Rectal smooth muscle tissue (tissue), 1 donor: Measurements from ENCODE around the gene ITGA1.

Experiments used
- H3K27ac ChIP-seq: one replicate; pipeline ENCODE4 v1.7.0; 2013; ENCODE audit warnings: low read depth, low read length, inconsistent platforms
- H3K27me3 ChIP-seq: one replicate; pipeline ENCODE4 v1.7.0; 2013; ENCODE audit warnings: low read length; ENCODE audit not compliant: control insufficient read depth, insufficient read depth
- H3K36me3 ChIP-seq: one replicate; pipeline ENCODE4 v1.7.0; 2013; ENCODE audit warnings: low read length; ENCODE audit not compliant: control insufficient read depth, insufficient read depth
- H3K4me1 ChIP-seq: one replicate; pipeline ENCODE4 v1.7.0; 2013; ENCODE audit warnings: low read length; ENCODE audit not compliant: control insufficient read depth, insufficient read depth
- H3K4me3 ChIP-seq: one replicate; pipeline ENCODE4 v1.7.0; 2013; ENCODE audit warnings: low read length
- H3K9ac ChIP-seq: one replicate; pipeline ENCODE4 v1.7.0; 2013; ENCODE audit warnings: low read length

ITGA1 gene

DNA sequence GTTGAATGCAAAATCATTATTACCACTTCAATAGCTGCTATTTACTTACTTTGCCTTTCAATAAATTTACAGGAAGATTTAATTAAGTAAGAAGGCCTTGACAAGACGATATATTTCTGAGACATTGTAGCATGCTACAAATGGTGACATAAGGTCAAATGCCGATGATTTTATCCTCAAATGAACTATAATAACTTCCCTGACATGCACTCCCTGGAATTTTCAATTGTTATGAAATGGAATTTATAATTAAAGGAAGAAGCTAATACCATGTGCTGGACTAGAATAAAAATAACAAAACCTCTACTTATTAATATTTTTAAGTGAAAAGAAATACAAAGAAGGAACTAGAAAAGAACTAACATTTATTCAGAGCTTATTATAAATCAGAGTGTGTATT is 30.2 kb upstream of the ITGA1 start:
- H3K4me1 ChIP-seq: no peaks in the 10 kb centered on the region
- H3K27ac ChIP-seq: no peak overlapping the region
- H3K27me3 ChIP-seq: no peaks in the 10 kb centered on the region
- H3K4me3 ChIP-seq: no peak overlapping the region
- H3K9ac ChIP-seq: no peak overlapping the region
- H3K36me3 ChIP-seq: no peaks in the 10 kb centered on the region

GRCh38 chr5:52758014-52758413 is 29.7 kb upstream of the ITGA1 start:
- Histone ChIP-seq H3K4me1 (no peaks in the 10 kb centered on the region), H3K36me3 (no peaks in the 10 kb centered on the region), H3K9ac (no peak overlapping the region), H3K27me3 (no peaks in the 10 kb centered on the region), H3K27ac (no peak overlapping the region), H3K4me3 (no peak overlapping the region)

- H3K27ac ChIP-seq: no peak overlapping the region
- no peaks in the 10 kb centered on the region for H3K4me1 ChIP-seq
- H3K36me3 ChIP-seq: no peaks in the 10 kb centered on the region
- no peak overlapping the region for H3K9ac ChIP-seq
- no peak overlapping the region for H3K4me3 ChIP-seq
- H3K27me3 ChIP-seq: no peaks in the 10 kb centered on the region
These were observed 28.4 kb upstream of the ITGA1 start for GRCh38 chr5:52759331-52759730.

- Histone ChIP-seq H3K9ac (no peak overlapping the region), H3K36me3 (no peaks in the 10 kb centered on the region), H3K4me3 (no peak overlapping the region), H3K27me3 (no peaks in the 10 kb centered on the region), H3K4me1 (no peaks in the 10 kb centered on the region), H3K27ac (no peak overlapping the region)
These were observed 26.9 kb upstream of the ITGA1 start for GRCh38 chr5:52760695-52761366.

DNA sequence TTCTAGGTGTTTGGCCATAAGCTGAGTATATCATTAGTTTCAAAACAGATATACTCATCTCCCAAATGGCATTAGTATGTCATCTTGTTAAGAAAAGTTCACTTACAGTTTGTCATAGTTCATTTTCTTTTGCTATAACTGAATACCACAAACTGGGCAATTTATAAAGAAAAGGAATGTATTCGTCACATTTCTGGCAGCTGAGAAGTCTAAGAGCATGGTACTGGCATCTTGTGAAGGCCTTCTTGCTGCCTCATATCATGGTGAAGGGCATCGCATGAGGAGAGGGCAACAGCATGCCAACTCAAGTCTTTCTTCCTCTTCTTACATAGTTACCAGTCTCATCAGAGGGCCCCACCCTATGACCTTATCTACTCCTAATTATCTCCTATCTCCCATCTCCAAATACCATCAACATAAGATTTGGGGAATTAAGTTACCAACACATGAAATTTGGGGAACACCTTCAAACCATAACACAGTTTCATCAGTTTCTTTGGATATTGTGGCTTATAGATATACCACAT is 20.4 kb upstream of the ITGA1 start:
- H3K27me3 ChIP-seq: no peaks in the 10 kb centered on the region
- no peaks in the 10 kb centered on the region for H3K36me3 ChIP-seq
- no peak overlapping the region for H3K9ac ChIP-seq
- no peaks in the 10 kb centered on the region for H3K4me1 ChIP-seq
- no peak overlapping the region for H3K4me3 ChIP-seq
- no peak overlapping the region for H3K27ac ChIP-seq

GRCh38 chr5:52767766-52768480 is 19.8 kb upstream of the ITGA1 start:
- Histone ChIP-seq H3K4me1 (no peaks in the 10 kb centered on the region), H3K4me3 (no peak overlapping the region), H3K27me3 (no peaks in the 10 kb centered on the region), H3K9ac (no peak overlapping the region), H3K27ac (no peak overlapping the region), H3K36me3 (no peaks in the 10 kb centered on the region)

GRCh38 chr5:52769061-52769460 is 18.7 kb upstream of the ITGA1 start:
- Histone ChIP-seq H3K4me3 (no peak overlapping the region), H3K4me1 (no peaks in the 10 kb centered on the region), H3K27ac (no peak overlapping the region), H3K36me3 (no peaks in the 10 kb centered on the region), H3K27me3 (no peaks in the 10 kb centered on the region), H3K9ac (no peak overlapping the region)

GRCh38 chr5:52770287-52770939 is 17.3 kb upstream of the ITGA1 start:
- H3K27me3 ChIP-seq: no peaks in the 10 kb centered on the region
- no peaks in the 10 kb centered on the region for H3K36me3 ChIP-seq
- no peaks in the 10 kb centered on the region for H3K4me1 ChIP-seq
- no peak overlapping the region for H3K9ac ChIP-seq
- no peak overlapping the region for H3K4me3 ChIP-seq
- H3K27ac ChIP-seq: no peak overlapping the region

DNA sequence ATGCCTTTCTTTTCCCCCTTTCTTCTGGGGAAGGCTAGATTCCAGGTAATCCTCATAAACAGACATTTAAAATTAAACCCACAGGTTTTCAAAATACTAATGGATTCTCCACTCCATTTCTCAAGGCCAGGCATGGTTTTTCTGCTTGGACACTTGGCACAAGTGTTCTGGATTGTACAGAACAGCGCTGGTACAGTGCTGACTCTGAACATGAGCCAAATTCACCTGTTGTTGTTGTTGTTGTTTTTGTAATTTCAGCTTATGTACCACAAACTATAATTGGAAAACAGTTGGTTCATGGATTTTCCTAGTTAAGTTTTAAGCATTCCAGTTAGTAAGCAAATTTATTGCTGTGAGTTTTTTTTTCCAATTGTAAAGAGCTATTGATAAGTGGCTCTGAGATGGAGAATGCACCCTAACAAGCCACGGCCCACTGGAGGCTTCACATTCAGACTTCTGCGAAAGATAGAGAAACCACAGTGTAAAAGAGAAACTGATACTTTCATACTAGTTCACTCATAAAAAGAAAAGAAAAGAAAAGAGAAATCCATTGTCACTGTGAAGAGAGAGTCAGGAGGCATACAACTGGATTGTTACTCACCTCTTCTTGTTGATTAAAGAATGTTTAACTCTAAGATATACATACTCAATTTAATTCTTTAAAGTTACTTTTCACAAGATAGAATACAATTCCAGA is 16.2 kb upstream of the ITGA1 start:
- Histone ChIP-seq H3K9ac (no peak overlapping the region), H3K27me3 (no peaks in the 10 kb centered on the region), H3K27ac (no peak overlapping the region), H3K4me3 (no peak overlapping the region), H3K4me1 (no peaks in the 10 kb centered on the region), H3K36me3 (no peaks in the 10 kb centered on the region)

DNA sequence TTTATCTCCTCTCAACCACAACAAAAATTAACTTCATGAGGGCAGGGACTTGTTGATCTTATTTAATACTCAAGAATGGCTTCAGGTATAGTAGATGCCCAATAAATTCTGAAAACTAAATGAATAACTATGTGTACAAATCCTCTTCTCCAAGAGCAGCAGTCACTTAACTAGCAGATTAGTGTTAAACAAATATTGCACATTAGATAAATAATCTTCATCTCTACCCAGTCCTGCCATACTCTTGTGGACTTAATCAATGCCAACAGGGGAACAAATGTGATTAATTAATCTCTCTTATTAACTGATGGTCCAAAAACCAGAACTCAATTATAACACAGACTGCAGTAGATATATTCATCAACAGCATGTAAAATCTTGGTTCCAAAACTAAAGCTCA is 15.0 kb upstream of the ITGA1 start:
- no peak overlapping the region for H3K9ac ChIP-seq
- H3K27me3 ChIP-seq: no peaks in the 10 kb centered on the region
- H3K4me1 ChIP-seq: no peaks in the 10 kb centered on the region
- no peaks in the 10 kb centered on the region for H3K36me3 ChIP-seq
- H3K27ac ChIP-seq: no peak overlapping the region
- H3K4me3 ChIP-seq: no peak overlapping the region

- no peaks in the 10 kb centered on the region for H3K4me1 ChIP-seq
These were observed 14.4 kb upstream of the ITGA1 start for GRCh38 chr5:52773342-52773741.

DNA sequence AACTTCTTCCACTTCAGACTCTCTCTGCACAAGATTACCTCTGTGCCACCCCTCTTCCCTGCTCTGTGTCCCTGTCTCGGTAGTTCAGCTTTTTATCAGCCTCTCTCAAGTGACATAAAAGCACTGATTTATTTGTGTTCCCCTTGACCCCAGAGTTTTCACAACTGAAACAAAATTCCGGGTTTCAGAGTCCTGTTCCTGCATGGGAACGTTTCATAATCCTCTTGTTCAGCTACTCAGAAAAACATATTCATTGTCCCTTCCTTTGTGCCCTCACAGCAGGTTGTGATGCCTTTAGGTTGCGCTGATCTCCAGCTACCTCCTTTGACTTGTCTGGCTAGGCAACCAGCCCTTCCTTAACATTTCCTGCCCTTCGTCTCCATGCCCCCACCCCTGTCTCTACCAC is 13.7 kb upstream of the ITGA1 start:
- no peak overlapping the region for H3K4me3 ChIP-seq
- H3K27me3 ChIP-seq: no peaks in the 10 kb centered on the region
- no peaks in the 10 kb centered on the region for H3K4me1 ChIP-seq
- H3K36me3 ChIP-seq: no peaks in the 10 kb centered on the region
- no peak overlapping the region for H3K9ac ChIP-seq
- no peak overlapping the region for H3K27ac ChIP-seq

More at GRCh38 chr5:52773342-52773741, 14.4 kb upstream of the ITGA1 start:
- Histone ChIP-seq H3K9ac (no peak overlapping the region), H3K27ac (no peak overlapping the region), H3K27me3 (no peaks in the 10 kb centered on the region), H3K36me3 (no peaks in the 10 kb centered on the region), H3K4me3 (no peak overlapping the region)
